NCI-H1694 treated with DMSO at 0.1 percent for 48 hours (cell line): ENCODE results near the gene MACROD2.
A peak's percentile ranks its signal among the peaks of the same experiment; 100 is the strongest.

Experiments used
- DNase-seq: peaks from one replicate; lab custom pipeline; 2025; lab: John Stamatoyannopoulos, UW

Gene MACROD2

GRCh38 chr20:14336686-14337085, 341.4 kb downstream of the MACROD2 start:
- DNase-seq: peak; percentile 29

- DNase-seq: peak; percentile 93
These were observed 342.3 kb downstream of the MACROD2 start, which contains the start of gene FLRT3 for GRCh38 chr20:14337400-14338171. Gene FLRT3 (minus strand): TSS chr20:14337612. CDS start chr20:14327506, 10,106 bp downstream.

GRCh38 chr20:14341801-14342200, 346.5 kb downstream of the MACROD2 start:
- DNase-seq: no peak

DNA sequence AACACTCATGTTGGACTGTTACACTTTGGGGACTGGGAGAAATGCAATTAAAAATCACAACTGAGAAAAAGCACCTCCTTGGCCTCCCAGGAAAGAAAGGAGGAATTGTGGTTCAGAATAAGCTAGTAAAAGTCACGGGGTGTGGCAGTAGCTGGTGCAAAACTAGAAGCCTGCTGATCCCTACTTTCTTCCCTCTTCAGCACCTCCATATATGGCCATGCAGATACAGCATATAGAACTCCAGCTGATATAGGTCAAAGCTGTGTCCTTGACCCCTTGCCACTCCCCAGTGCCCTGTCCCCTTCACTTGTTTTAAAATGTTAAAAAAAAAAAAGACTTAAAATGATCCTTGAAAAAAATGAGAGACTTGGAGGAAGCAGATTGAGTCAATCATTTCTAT, 347.6 kb downstream of the MACROD2 start:
- no peak for DNase-seq

- no peak for DNase-seq
These were observed 348.3 kb downstream of the MACROD2 start for GRCh38 chr20:14343491-14344065.

- no peak for DNase-seq
These were observed 349.4 kb downstream of the MACROD2 start for GRCh38 chr20:14344746-14345145.

DNA sequence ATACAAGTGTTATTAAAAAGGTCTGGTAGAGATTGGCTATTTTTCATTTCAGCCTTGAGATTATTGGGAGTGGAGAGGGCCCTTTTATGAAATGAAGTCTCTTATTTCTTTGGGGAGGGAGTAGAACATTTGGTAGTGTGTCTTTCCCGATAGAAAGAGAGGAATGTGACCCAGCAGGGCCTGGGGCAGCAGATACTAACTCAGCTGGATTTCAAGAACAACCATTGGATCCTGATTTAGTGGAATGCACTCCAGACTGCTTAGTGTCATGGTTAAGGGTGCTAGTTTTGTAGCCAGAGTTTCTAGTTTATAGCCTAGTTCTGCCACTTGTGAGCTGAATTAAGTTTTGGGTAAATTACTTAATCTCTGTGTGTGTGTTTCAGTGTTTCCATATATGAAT, 360.5 kb downstream of the MACROD2 start:
- no peak for DNase-seq

- DNase-seq: no peak
These were observed 365.1 kb downstream of the MACROD2 start for GRCh38 chr20:14360416-14360815.

DNA sequence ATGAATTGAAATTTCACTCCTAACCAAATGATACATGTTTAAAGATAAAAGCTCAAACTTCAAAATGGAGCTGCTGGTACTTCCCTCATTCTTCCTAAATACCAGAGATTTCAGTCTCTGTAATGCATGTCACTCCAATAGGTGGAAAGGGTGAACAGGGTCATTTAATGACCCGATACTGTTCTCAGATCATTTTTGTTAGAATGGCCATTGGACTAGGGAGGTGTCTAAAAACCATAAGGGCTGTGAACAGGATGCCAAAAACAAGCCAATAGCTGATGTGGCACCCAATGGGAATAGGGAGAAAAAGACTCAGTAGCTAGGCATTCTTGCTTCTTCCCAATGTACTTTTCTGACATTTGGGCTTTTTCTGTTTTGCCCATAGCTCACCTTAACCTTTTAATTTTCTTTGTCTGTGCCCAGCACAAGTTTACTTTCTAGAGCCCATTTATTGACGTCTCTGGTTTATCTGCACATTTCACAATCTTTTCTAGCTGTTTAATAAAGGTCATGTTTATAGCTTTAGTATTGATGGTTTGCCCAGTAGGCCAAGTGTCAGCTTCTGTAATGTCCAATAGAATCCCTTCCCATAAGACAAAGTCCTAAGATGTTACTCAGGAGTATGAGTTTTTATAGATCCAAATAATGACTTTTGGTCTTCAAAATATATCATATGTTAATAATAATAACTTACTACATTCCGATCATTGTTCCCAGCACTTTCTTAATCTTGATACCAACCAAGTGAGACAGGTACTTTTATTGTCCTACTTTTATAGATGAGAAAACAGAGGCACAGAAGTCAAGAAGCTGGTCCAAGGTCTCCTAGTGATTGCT, 366.4 kb downstream of the MACROD2 start:
- no peak for DNase-seq

GRCh38 chr20:14374196-14374595, 378.9 kb downstream of the MACROD2 start:
- no peak for DNase-seq

DNA sequence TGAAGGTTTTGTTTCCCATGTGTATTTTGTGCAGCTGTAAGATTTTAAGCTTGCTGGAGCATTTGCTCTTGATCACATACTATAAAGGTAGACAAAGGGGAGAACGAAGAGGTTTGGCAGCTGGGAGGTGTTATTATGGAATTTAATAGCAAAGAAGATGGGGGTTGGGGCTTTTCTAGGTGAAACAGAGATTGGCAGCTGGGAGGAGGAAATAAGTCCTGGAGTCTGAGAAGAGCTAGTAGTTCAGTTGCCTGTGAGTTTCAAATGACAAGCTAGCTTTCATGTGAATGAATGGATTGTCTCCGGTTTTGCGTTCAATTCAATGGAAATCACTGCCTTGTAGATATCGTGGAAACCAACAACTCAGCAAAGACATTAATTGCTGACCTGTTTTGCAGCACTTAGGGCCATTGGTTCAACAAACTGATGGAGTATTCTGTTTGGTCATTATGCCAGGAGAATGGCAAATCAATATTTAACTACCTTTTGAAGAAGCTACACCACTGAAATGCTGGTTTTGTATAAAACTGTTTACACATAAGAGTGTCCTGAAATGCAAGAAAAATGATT, 380.2 kb downstream of the MACROD2 start:
- no peak for DNase-seq

DNA sequence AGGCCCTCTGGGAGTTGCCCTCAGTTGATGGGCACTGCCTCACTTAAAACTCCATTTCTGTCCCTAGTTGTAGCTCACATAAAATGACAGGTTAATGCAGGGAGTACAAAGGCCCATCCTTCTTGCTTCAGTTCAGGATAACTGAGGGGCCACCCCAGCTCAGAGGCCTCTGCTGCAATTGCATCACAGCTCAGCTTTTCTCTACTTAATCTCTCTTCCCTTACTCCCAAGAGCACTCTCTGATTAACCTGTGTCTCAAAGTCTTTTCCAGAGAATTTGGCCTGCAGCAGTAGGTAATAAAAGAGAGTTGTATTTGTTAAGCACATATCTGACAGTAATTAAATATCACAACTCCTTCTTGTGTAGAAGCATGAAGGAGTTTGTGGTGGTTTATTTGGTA, 383.0 kb downstream of the MACROD2 start:
- DNase-seq: no peak

- DNase-seq: no peak
These were observed 388.0 kb downstream of the MACROD2 start for GRCh38 chr20:14383335-14383734.

DNA sequence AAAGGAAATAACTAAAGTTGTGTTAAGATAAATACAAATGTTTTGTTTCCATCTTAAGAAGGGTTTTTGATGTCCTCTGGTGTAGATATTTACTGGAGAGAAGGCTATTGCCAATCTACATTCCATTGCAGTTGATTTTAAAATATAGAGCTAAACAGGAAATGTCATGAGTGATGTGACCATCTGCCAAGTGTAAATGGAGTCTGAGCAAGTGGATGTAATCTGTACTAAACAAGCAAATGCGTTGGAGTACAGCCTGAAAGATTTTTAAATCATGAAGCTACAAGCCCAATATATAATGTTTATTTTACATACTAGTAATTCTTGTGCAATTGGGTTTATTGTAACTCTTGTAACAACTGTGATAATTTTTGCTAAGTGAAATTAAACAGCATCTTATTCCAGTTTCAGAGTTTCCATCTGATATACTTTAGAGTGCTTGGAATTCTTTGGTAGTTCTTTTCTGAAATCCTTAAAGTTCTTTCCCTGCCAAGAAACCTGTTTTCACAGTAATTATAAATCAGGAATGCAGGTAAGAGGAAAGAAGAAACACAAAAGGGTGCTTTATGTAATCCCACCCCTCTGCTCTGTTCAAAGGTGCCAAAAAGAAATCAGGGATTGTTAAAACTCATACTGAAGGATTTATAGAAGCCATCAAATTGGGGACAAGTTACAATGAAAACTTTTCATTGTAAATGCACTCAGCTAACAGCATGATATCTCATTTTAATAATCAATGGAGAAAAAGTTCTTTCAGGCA, 389.3 kb downstream of the MACROD2 start:
- peak; percentile 1 for DNase-seq

DNA sequence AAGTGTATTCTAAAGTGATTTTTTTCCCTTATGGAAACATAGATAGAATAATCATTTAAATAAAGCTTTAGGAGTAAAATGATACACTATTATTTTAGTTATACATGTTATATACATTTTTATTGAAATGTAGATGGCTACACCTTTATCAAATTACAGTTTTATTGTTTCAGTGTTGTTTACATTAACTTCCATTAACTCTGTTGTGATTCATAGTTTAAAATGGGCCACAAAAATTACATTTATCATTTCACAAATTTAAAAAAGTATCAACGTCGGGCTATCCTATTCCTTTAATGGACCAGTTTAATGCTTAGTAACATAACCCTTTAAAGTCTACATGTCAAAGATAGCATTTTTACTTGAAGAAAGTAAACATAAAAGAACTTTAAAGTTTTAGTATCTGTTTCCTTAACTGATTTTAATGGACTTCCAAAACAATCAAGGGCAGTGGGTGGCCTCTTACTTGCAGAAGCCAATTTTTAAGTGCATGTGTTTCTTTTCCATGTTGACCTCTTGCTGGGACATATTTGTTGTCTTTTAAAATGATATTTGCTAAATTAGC, 389.9 kb downstream of the MACROD2 start:
- no peak for DNase-seq

DNA sequence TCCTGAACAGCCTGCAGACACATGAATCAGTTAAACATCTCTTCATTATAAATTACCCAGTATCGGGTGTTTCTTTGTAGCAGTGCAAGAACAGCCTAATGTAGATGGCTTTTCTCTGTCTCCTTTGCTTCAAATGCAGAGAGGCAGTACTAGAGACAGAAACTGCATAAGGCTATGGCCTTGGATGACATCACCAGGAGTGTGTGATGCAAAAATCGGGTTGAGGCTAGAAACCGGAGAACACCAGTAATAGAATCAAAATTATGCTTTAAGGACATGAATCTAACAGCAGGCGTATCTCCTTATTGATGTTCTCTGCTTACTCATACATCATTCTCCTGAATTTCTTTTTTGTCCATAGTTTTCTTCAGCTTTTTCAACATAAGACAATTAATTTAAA, 391.4 kb downstream of the MACROD2 start:
- DNase-seq: no peak

DNA sequence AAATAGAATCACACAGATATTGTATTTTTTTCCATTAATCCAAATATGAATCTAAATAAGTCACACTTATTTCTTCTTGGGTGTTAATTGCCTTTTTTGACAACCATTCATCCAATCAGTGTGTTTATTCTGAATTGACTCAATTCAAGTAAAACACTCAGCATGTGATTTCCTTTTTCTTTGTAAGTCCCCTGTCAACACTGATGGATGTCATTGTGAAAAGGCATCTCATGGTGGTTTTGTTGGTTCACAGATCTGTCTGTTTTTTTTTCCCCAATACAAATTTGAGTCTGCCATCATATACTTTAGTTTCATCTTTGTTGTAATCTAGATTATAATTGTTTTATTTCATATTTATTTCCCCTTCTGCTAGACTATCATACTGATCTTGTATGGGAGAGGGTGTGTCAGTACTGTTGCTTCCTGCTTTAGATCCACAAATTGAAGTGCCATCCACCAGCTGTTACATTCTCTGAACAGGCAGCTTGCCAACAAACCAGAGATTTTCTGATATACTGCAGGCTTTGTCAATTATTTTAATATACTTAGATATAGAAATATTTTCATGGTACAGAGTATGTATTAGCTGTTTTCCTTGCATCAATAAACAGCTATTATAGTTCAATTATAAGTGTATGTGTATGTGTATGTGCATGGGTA, 406.3 kb downstream of the MACROD2 start:
- DNase-seq: peak; percentile 63

- DNase-seq: no peak
These were observed 409.2 kb downstream of the MACROD2 start for GRCh38 chr20:14404515-14404914.

DNA sequence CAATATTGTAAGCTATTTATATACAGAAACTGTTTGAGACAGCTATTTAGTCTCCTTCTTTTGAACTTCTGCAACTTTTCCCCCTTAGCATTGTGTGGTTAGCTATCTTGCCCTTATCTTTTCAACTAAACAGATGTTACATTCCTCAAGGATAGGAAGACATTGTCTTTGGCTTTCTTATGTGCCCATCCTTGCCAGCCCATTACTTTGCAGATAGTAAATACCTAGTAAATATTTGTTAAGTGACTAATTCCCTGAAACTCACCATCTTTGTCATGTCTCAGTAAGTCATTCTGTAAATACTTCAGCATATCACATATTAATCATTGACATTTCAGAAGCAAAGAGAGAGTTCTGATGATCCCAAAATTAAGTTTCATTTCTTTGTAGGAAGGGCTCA, 411.2 kb downstream of the MACROD2 start:
- DNase-seq: no peak

DNA sequence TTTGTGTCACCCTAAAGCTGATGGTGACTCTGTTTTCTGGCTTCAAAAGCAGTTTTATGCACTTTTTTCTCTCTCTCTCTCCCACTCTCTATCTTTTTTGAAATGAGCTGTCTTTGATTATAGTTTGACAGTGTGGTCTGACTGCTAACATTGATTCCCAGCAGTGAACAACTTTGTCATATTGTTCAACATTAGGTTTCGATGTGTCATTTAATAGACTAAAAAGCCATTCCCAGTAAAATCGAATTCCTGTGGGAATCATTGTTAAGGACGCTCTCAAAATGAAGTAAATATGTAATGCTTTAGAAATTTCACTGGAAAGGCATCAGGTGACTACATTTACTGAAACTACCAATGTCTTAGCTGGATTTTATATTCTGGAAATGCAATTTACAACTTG, 412.0 kb downstream of the MACROD2 start:
- DNase-seq: no peak
